ENCODE data around the gene GMIP.
A peak's percentile ranks its signal among the peaks of the same experiment; 100 is the strongest.

The GMIP gene

DNA sequence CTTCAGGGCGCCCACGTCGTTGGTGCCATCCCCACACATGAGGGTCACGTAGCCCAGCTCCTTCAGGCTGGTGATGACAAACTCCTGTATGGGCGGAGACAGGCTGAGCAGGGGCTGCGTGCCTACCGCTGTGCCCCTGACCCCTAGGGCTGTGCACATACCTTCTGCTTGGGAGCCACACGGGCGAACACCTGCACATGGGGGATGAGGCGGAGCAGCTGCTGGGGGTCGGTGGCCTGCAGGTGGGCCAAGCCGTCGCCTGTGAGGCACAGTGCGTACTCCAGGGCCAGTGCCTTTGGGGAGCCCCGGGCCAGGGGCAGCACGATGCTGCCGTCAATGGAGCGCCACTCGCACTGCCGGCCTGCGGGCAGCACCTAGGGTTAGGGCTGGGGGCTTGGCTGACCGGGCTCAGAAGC, 6.1 kb upstream of the GMIP start:
- ATAC-seq (ENCODE audit: insufficient read depth, low read depth): 0 out of 3 replicates have a peak, but pooled peaks have one; percentile 8
- no peak for DNase-seq
- H3K4me1 ChIP-seq (ENCODE audit: insufficient read depth, low read length): no peaks in the 10 kb centered on the region
- H3K79me2 ChIP-seq (ENCODE audit: insufficient read depth, low read length): no peaks in the 10 kb centered on the region; the same call in none of the 2 replicates
- H4K20me1 ChIP-seq (ENCODE audit: insufficient read depth, low read length): peaks cover 43% of the 10 kb centered on the region
- peak overlapping the region; percentile 11; the same call in 1 of the 2 replicates for H3K27ac ChIP-seq (ENCODE audit: low read length)
- H2AFZ ChIP-seq (ENCODE audit: low read depth, low read length): no peak overlapping the region
- TF ChIP-seq, protein P1, sequence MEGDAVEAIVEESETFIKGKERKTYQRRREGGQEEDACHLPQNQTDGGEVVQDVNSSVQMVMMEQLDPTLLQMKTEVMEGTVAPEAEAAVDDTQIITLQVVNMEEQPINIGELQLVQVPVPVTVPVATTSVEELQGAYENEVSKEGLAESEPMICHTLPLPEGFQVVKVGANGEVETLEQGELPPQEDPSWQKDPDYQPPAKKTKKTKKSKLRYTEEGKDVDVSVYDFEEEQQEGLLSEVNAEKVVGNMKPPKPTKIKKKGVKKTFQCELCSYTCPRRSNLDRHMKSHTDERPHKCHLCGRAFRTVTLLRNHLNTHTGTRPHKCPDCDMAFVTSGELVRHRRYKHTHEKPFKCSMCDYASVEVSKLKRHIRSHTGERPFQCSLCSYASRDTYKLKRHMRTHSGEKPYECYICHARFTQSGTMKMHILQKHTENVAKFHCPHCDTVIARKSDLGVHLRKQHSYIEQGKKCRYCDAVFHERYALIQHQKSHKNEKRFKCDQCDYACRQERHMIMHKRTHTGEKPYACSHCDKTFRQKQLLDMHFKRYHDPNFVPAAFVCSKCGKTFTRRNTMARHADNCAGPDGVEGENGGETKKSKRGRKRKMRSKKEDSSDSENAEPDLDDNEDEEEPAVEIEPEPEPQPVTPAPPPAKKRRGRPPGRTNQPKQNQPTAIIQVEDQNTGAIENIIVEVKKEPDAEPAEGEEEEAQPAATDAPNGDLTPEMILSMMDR (IDR thresholded peaks at IDR 0.05; ENCODE audit: borderline replicate concordance, extremely low read depth, low read length, poor library complexity, severe bottlenecking): no peak
- TF ChIP-seq EZH2 (IDR thresholded peaks at IDR 0.05; ENCODE audit: borderline replicate concordance, low read depth, low read length, severe bottlenecking): no peak
- no peaks in the 10 kb centered on the region for H3K9me3 ChIP-seq (ENCODE audit: insufficient read depth, low read length, severe bottlenecking)
- H3K27me3 ChIP-seq (ENCODE audit: insufficient read depth, low read length, poor library complexity): no peaks in the 10 kb centered on the region
- H3K4me2 ChIP-seq (ENCODE audit: insufficient read depth, low read length): no peak overlapping the region
- no peak overlapping the region for H3K9ac ChIP-seq (ENCODE audit: low read depth, low read length)
- H3K4me3 ChIP-seq (ENCODE audit: low read depth in 1 of 2, low read length in 2 of 2): no peak overlapping the region
- H3K36me3 ChIP-seq (ENCODE audit: insufficient read depth, low read length): peaks cover 96% of the 10 kb centered on the region

DNA sequence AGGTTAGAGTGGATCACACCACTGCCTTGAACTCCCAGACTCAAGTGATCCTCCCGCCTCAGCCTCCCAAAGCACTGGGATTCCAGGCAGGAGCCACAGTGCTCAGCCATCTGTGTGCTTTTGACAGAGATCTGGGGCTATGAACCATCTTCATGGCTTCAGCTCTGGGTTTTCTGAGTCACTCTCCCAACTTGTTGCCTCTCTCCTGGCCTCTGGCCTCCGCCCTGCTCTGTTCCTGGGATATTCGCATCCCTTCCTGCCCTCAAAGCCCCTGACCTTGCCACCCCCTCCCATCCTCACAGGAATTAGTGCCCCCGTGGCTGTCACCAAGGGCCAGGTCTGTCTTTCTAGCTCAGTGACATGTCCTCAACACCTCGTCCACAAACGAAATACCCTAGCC, 5.7 kb upstream of the GMIP start:
- H2AFZ ChIP-seq (ENCODE audit: low read depth, low read length): no peak overlapping the region
- ATAC-seq (ENCODE audit: insufficient read depth, low read depth) (no peak), DNase-seq (no peak)
- peaks cover 91% of the 10 kb centered on the region for H3K36me3 ChIP-seq (ENCODE audit: insufficient read depth, low read length)
- H4K20me1 ChIP-seq (ENCODE audit: insufficient read depth, low read length): peaks cover 42% of the 10 kb centered on the region
- peak overlapping the region; percentile 11; the same call in 1 of the 2 replicates for H3K27ac ChIP-seq (ENCODE audit: low read length)
- H3K4me3 ChIP-seq (ENCODE audit: low read depth in 1 of 2, low read length in 2 of 2): no peak overlapping the region
- H3K9me3 ChIP-seq (ENCODE audit: insufficient read depth, low read length, severe bottlenecking): no peaks in the 10 kb centered on the region
- no peak overlapping the region for H3K9ac ChIP-seq (ENCODE audit: low read depth, low read length)
- peaks cover 1% of the 10 kb centered on the region for H3K4me1 ChIP-seq (ENCODE audit: insufficient read depth, low read length)
- no peak for TF ChIP-seq EZH2 (IDR thresholded peaks at IDR 0.05; ENCODE audit: borderline replicate concordance, low read depth, low read length, severe bottlenecking)
- TF ChIP-seq, protein P1 (IDR thresholded peaks at IDR 0.05; ENCODE audit: borderline replicate concordance, extremely low read depth, low read length, poor library complexity, severe bottlenecking): no peak
- no peak overlapping the region for H3K4me2 ChIP-seq (ENCODE audit: insufficient read depth, low read length)
- H3K27me3 ChIP-seq (ENCODE audit: insufficient read depth, low read length, poor library complexity): no peaks in the 10 kb centered on the region
- no peaks in the 10 kb centered on the region; the same call in none of the 2 replicates for H3K79me2 ChIP-seq (ENCODE audit: insufficient read depth, low read length)

DNA sequence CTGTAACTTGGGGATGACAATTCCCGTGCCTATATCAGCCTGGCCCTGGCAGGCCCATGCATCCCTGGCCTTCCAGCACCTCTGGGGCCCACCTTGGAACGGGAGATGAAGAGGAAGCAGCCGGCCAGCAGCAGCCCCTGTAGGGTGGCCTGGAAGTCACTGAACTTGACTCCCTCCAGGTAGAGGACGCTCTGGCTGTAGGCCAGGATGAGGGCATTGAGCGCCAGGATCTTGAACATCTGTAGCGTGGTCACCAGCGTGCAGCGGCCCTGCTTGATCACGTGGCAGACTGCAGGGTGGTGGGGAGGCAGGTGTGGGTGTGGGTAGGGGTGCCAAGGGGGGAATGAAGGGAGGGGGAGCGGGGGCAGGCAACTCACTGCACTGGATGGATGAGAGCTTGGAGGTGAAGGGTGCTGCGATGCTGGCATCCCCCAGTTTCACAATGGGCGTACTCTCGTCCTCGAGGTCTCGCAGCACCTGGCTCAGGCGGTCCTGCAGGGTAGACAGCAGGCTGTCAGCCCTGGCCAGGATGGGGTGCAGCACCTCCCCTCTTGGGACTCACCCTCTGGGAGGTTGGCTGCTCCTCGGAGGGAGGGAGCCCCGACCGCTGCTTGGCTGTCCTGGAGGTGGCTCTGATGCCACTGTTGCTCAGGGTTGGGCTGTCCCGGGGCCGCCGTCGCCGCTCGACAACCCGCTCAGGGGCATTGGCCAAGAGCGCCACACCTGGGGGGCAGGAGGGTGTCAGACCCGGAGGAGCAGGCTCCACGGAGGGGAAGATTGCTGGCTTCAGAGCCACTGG, 3.8 kb upstream of the GMIP start:
- peaks cover 27% of the 10 kb centered on the region for H4K20me1 ChIP-seq (ENCODE audit: insufficient read depth, low read length)
- DNase-seq: no peak
- no peaks in the 10 kb centered on the region for H3K9me3 ChIP-seq (ENCODE audit: insufficient read depth, low read length, severe bottlenecking)
- peaks cover 72% of the 10 kb centered on the region for H3K36me3 ChIP-seq (ENCODE audit: insufficient read depth, low read length)
- TF ChIP-seq, protein P1 (IDR thresholded peaks at IDR 0.05; ENCODE audit: borderline replicate concordance, extremely low read depth, low read length, poor library complexity, severe bottlenecking): no peak
- no peak for TF ChIP-seq EZH2 (IDR thresholded peaks at IDR 0.05; ENCODE audit: borderline replicate concordance, low read depth, low read length, severe bottlenecking)
- ATAC-seq (ENCODE audit: insufficient read depth, low read depth): no peak
- H3K79me2 ChIP-seq (ENCODE audit: insufficient read depth, low read length): peaks cover 15% of the 10 kb centered on the region
- H3K4me3 ChIP-seq (ENCODE audit: low read depth in 1 of 2, low read length in 2 of 2): no peak overlapping the region
- no peaks in the 10 kb centered on the region for H3K27me3 ChIP-seq (ENCODE audit: insufficient read depth, low read length, poor library complexity)
- H3K27ac ChIP-seq (ENCODE audit: low read length): no peak overlapping the region
- H3K9ac ChIP-seq (ENCODE audit: low read depth, low read length): no peak overlapping the region
- H3K4me1 ChIP-seq (ENCODE audit: insufficient read depth, low read length): peaks cover 16% of the 10 kb centered on the region
- no peak overlapping the region for H3K4me2 ChIP-seq (ENCODE audit: insufficient read depth, low read length)
- H2AFZ ChIP-seq (ENCODE audit: low read depth, low read length): no peak overlapping the region
